HL-60 (cell line): ENCODE data around the gene URB2.

ENCODE experiments used
- GABPA ChIP-seq: IDR thresholded peaks from 2 replicates; pipeline ENCODE4 v1.6.1; 2012; ENCODE audit warnings: low read depth
- POLR2AphosphoS5 ChIP-seq: IDR thresholded peaks from 2 replicates; pipeline ENCODE4 v1.6.1; 2012; ENCODE audit warnings: low read depth
- REST ChIP-seq: IDR thresholded peaks from 2 replicates; pipeline ENCODE4 v1.6.1; 2012; ENCODE audit warnings: low read depth; ENCODE audit not compliant: insufficient replicate concordance
- SPI1 ChIP-seq: IDR thresholded peaks from 2 replicates; pipeline ENCODE4 v1.6.1; 2012; ENCODE audit warnings: low read depth, mild to moderate bottlenecking, borderline replicate concordance
- TF ChIP-seq, protein P1 (sequence below): IDR thresholded peaks from one replicate; pipeline ENCODE4 v1.5.1; 2011; ENCODE audit warnings: low read length, control low read depth, inconsistent platforms; ENCODE audit not compliant: insufficient read depth

GRCh38 chr1:229675396-229675795 is 49.3 kb downstream of the URB2 start:
- TF ChIP-seq, protein P1, sequence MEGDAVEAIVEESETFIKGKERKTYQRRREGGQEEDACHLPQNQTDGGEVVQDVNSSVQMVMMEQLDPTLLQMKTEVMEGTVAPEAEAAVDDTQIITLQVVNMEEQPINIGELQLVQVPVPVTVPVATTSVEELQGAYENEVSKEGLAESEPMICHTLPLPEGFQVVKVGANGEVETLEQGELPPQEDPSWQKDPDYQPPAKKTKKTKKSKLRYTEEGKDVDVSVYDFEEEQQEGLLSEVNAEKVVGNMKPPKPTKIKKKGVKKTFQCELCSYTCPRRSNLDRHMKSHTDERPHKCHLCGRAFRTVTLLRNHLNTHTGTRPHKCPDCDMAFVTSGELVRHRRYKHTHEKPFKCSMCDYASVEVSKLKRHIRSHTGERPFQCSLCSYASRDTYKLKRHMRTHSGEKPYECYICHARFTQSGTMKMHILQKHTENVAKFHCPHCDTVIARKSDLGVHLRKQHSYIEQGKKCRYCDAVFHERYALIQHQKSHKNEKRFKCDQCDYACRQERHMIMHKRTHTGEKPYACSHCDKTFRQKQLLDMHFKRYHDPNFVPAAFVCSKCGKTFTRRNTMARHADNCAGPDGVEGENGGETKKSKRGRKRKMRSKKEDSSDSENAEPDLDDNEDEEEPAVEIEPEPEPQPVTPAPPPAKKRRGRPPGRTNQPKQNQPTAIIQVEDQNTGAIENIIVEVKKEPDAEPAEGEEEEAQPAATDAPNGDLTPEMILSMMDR, result no peak
- no peak for TF ChIP-seq POLR2AphosphoS5
- no peak for TF ChIP-seq REST
- no peak for TF ChIP-seq GABPA
- no peak for TF ChIP-seq SPI1
